WTC11 (cell line): ENCODE measurements around the gene MFSD2A. TPM values are rescaled to one million over a fixed set of nuclear protein-coding genes. Genes with fewer than 3 reads are reported as not detected.

Experiments used
- ATAC-seq: fragments of 200-7000 bp; cut with Tn5 transposase; 2 replicates; pipeline ENCODE4 v1.10.0; 2021; ENCODE audit warnings: mild to moderate bottlenecking, moderate library complexity
- CTCF ChIA-PET: fragments of 300-600 bp; sonication (Branson Sonifier 250); formaldehyde crosslinking; loops from one replicate; lab custom pipeline; 2021; ENCODE audit warnings: antibody characterized with exemption; lab: Charles Lee
- POLR2A ChIA-PET: fragments of 350-600 bp; sonication (Branson Sonifier 250); formaldehyde crosslinking; loops from one replicate; lab custom pipeline; 2021; ENCODE audit warnings: antibody characterized with exemption; lab: Charles Lee
- DNase-seq: peaks from one replicate; pipeline ENCODE4 v3.0.0; 2021; ENCODE audit warnings: low spot score
- H3K27ac Mint-ChIP-seq: 2 replicates; pipeline ENCODE4 v1.8.0; 2021; ENCODE audit warnings: mixed read lengths
- H3K27me3 Mint-ChIP-seq: 2 replicates; pipeline ENCODE4 v1.8.0; 2021; ENCODE audit warnings: low read depth, mild to moderate bottlenecking, moderate library complexity, mixed read lengths
- H3K36me3 Mint-ChIP-seq: 2 replicates; pipeline ENCODE4 v1.8.0; 2021; ENCODE audit warnings: mixed read lengths
- H3K4me1 Mint-ChIP-seq: 2 replicates; pipeline ENCODE4 v1.8.0; 2022; ENCODE audit warnings: mixed read lengths
- H3K4me3 Mint-ChIP-seq: 2 replicates; pipeline ENCODE4 v1.8.0; 2021; ENCODE audit warnings: mild to moderate bottlenecking, moderate library complexity, mixed read lengths
- H3K9me3 Mint-ChIP-seq: 2 replicates; pipeline ENCODE4 v1.8.0; 2021; ENCODE audit warnings: mixed read lengths
- AFF4 ChIP-seq: sonication (generic); formaldehyde crosslinking; IDR thresholded peaks from 2 replicates; pipeline ENCODE4 v1.8.1; 2023; ENCODE audit warnings: mild to moderate bottlenecking, missing genetic modification reagents, borderline replicate concordance
- ATF6 ChIP-seq: sonication (generic); formaldehyde crosslinking; IDR thresholded peaks from 2 replicates; pipeline ENCODE4 v1.8.1; 2023; ENCODE audit warnings: mild to moderate bottlenecking, missing genetic modification reagents
- E2F1 ChIP-seq: sonication (generic); formaldehyde crosslinking; IDR thresholded peaks from 2 replicates; pipeline ENCODE4 v1.8.0; 2022; ENCODE audit warnings: mild to moderate bottlenecking, missing genetic modification reagents
- ETV6 ChIP-seq: sonication (generic); formaldehyde crosslinking; IDR thresholded peaks from 2 replicates; pipeline ENCODE4 v1.8.1; 2022; ENCODE audit warnings: mild to moderate bottlenecking, missing genetic modification reagents
- HMGA2 ChIP-seq: fragments of 250-450 bp; sonication (Bioruptor Pico); IDR thresholded peaks from 2 replicates; pipeline ENCODE4 v1.4.0; 2021; ENCODE audit warnings: mild to moderate bottlenecking, moderate library complexity
- HMGXB4 ChIP-seq: sonication (generic); formaldehyde crosslinking; IDR thresholded peaks from 2 replicates; pipeline ENCODE4 v1.8.1; 2023; ENCODE audit warnings: mild to moderate bottlenecking, moderate library complexity, missing genetic modification reagents
- JAZF1 ChIP-seq: fragments of 250-450 bp; sonication (Bioruptor Pico); IDR thresholded peaks from 2 replicates; pipeline ENCODE4 v1.9.0; 2021; ENCODE audit warnings: moderate library complexity, mild to moderate bottlenecking, inconsistent platforms
- JUN ChIP-seq: sonication (generic); formaldehyde crosslinking; IDR thresholded peaks from 2 replicates; pipeline ENCODE4 v1.8.0; 2023; ENCODE audit warnings: mild to moderate bottlenecking, missing genetic modification reagents
- KAT7 ChIP-seq: sonication (generic); formaldehyde crosslinking; IDR thresholded peaks from 2 replicates; pipeline ENCODE4 v1.8.1; 2023; ENCODE audit warnings: missing genetic modification reagents, mild to moderate bottlenecking, borderline replicate concordance
- MXD4 ChIP-seq: fragments of 250-450 bp; sonication (Bioruptor Pico); IDR thresholded peaks from 2 replicates; pipeline ENCODE4 v1.8.0; 2021; ENCODE audit warnings: mild to moderate bottlenecking, moderate library complexity, borderline replicate concordance
- NFYB ChIP-seq: sonication (generic); formaldehyde crosslinking; conservative IDR thresholded peaks from 2 replicates; pipeline ENCODE4 v1.8.0; 2022; ENCODE audit warnings: low read depth, missing genetic modification reagents
- RORB ChIP-seq: fragments of 250-450 bp; sonication (Bioruptor Pico); IDR thresholded peaks from 2 replicates; pipeline ENCODE4 v1.9.0; 2021; ENCODE audit warnings: mild to moderate bottlenecking
- SP1 ChIP-seq: sonication (generic); formaldehyde crosslinking; conservative IDR thresholded peaks from 2 replicates; pipeline ENCODE4 v1.8.1; 2022; ENCODE audit warnings: missing genetic modification reagents
- TEAD1 ChIP-seq: sonication (generic); formaldehyde crosslinking; IDR thresholded peaks from 2 replicates; pipeline ENCODE4 v1.8.0; 2022; ENCODE audit warnings: mild to moderate bottlenecking, missing genetic modification reagents
- TEAD4 ChIP-seq: sonication (generic); formaldehyde crosslinking; IDR thresholded peaks from 2 replicates; pipeline ENCODE4 v1.8.0; 2022; ENCODE audit warnings: mild to moderate bottlenecking, missing genetic modification reagents
- USF2 ChIP-seq: sonication (generic); formaldehyde crosslinking; IDR thresholded peaks from 2 replicates; pipeline ENCODE4 v1.8.1; 2023; ENCODE audit warnings: mild to moderate bottlenecking, missing genetic modification reagents, moderate library complexity
- ZNF219 ChIP-seq: sonication (generic); formaldehyde crosslinking; IDR thresholded peaks from 2 replicates; pipeline ENCODE4 v1.8.0; 2023; ENCODE audit warnings: missing genetic modification reagents, mild to moderate bottlenecking, borderline replicate concordance
- ZNF263 ChIP-seq: sonication (generic); formaldehyde crosslinking; IDR thresholded peaks from 2 replicates; pipeline ENCODE4 v1.8.1; 2022; ENCODE audit warnings: low read depth, mild to moderate bottlenecking, moderate library complexity, missing genetic modification reagents
- ZNF416 ChIP-seq: fragments of 250-450 bp; sonication (Bioruptor Pico); IDR thresholded peaks from 2 replicates; pipeline ENCODE4 v1.9.0; 2021; ENCODE audit warnings: mild to moderate bottlenecking, inconsistent platforms
- total RNA-seq: library from RNA; stranded (reverse); gene quantifications from 3 replicates; pipeline ENCODE4 v1.2.3, GENCODE V29; 2021

Gene MFSD2A
- total RNA-seq, 1 experiment from 2014 or later, result 14.0 TPM

- Mint-ChIP-seq H3K27ac (no peak overlapping the region), H3K4me1 (peaks cover 33% of the 10 kb centered on the region), H3K9me3 (peaks cover 7% of the 10 kb centered on the region), H3K27me3 (peaks cover 35% of the 10 kb centered on the region), H3K4me3 (no peak overlapping the region), H3K36me3 (no peaks in the 10 kb centered on the region)
- CTCF ChIA-PET, result interaction anchor here (0.6 to 8.5 kb wide), 2 partner anchors 32 to 50 kb away, joined by 3 to 110 read pairs; partner anchors contain the start of gene MYCL
- DNase-seq, result no peak
- no peak for ATAC-seq
- TF ChIP-seq TEAD4 (CRISPR knock-in tag) (no peak), JAZF1 (CRISPR knock-in tag) (no peak), HMGA2 (no peak), ETV6 (no peak), AFF4 (no peak), NFYB (no peak), SP1 (no peak), HMGXB4 (no peak), ZNF416 (no peak), KAT7 (CRISPR knock-in tag) (no peak), ZNF219 (CRISPR knock-in tag) (no peak), USF2 (no peak), TEAD1 (CRISPR knock-in tag) (no peak), MXD4 (CRISPR knock-in tag) (no peak), ATF6 (CRISPR knock-in tag) (no peak), ZNF263 (CRISPR knock-in tag) (no peak), JUN (no peak)
- POLR2A ChIA-PET, result no interaction called here
Observed at GRCh38 chr1:39951926-39952325, 3.0 kb upstream of the MFSD2A start.

- ChIA-PET POLR2A (no interaction called here), CTCF (interaction anchor here (0.6 to 8.5 kb wide), 3 partner anchors 33 to 1415 kb away, joined by 3 to 110 read pairs (median 3); partner anchors contain the start of gene MYCL)
- H3K27ac Mint-ChIP-seq, result no peak overlapping the region
Observed at GRCh38 chr1:39952359-39953110, 2.4 kb upstream of the MFSD2A start.

More at GRCh38 chr1:39952359-39953110, 2.4 kb upstream of the MFSD2A start:
- Mint-ChIP-seq H3K4me1 (peaks cover 35% of the 10 kb centered on the region), H3K4me3 (no peak overlapping the region), H3K9me3 (peaks cover 7% of the 10 kb centered on the region), H3K27me3 (peaks cover 35% of the 10 kb centered on the region), H3K36me3 (no peaks in the 10 kb centered on the region; the same call in 1 of the 2 replicates)
- ATAC-seq, result no peak
- TF ChIP-seq E2F1 (CRISPR knock-in tag), result no peak
- TF ChIP-seq RORB, result no peak
- no peak for DNase-seq
